Right atrium auricular region (tissue), 2 donors: ENCODE measurements around the gene OR52N4. TPM values are rescaled to one million over a fixed set of nuclear protein-coding genes. Genes with fewer than 3 reads are reported as not detected.

Experiments
- DNase-seq: peaks from one replicate; pipeline ENCODE4 v3.0.0-alpha.2; 2019; ENCODE audit warnings: low spot score
- H3K27ac ChIP-seq, 2 donors: fragments of 200-600 bp; sonication (generic); 1 replicate in 1 of 2; 2 replicates in 1 of 2; pipeline ENCODE4 v1.5.1; 2016 to 2019
- H3K27me3 ChIP-seq, 2 donors: fragments of 200-600 bp; sonication (generic); one replicate each; pipeline versions ENCODE4 v1.5.1 to v1.6.0; 2017 to 2019
- H3K36me3 ChIP-seq: fragments of 200-600 bp; sonication (generic); one replicate; pipeline ENCODE4 v1.5.1; 2016
- H3K4me1 ChIP-seq, 2 donors: fragments of 200-600 bp; sonication (generic); one replicate each; pipeline versions ENCODE4 v1.5.1 to v1.6.0; 2017 to 2019
- H3K4me3 ChIP-seq, 2 donors: fragments of 200-600 bp; sonication (generic); 1 replicate in 1 of 2; 2 replicates in 1 of 2; pipeline ENCODE4 v1.5.1; 2017 to 2019; ENCODE audit warnings: mild to moderate bottlenecking in 1 of 2, moderate library complexity in 1 of 2
- H3K9me3 ChIP-seq, 2 donors: fragments of 200-600 bp; sonication (generic); one replicate each; pipeline ENCODE4 v1.5.1; 2019
- total RNA-seq, 2 donors: library from RNA; depleted of rRNA; stranded (reverse); fragments of >200 nt; gene quantifications; one replicate each; pipeline ENCODE4 v1.1.0, GENCODE V29; 2016
- TF ChIP-seq, protein P1 (sequence below), 2 donors: fragments of 200-600 bp; sonication (generic); IDR thresholded peaks; one replicate each; pipeline ENCODE4 v1.5.1; 2019; ENCODE audit warnings: antibody characterized with exemption in 2 of 2

OR52N4 gene
- total RNA-seq, 2 donors from 2014 or later, result not detected

DNA sequence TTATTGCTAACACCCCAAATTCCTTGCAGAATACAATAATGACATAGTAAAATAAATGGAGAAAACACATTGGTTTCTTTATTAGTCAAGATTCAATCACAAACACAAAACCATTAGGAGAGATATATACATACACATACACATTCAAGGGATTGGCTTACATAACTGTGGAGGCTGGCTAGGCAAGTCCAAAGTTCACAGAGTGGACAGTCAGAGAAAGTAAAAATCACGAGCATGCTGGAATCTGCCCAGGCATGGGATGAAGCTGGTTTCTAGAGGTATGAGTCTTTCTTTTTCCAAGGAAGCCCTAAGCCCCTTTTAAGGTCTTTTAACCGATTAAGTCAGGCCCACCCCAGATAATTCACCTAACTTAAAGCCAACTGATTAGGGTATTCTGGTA, 31.4 kb upstream of the OR52N4 start:
- Histone ChIP-seq H3K9me3 (no peaks in the 10 kb centered on the region), H3K36me3 (no peaks in the 10 kb centered on the region), H3K27me3 (no peaks in the 10 kb centered on the region), H3K27ac (no peak overlapping the region), H3K4me1 (no peaks in the 10 kb centered on the region), H3K4me3 (no peak overlapping the region)
- no peak for DNase-seq
- TF ChIP-seq, protein P1, sequence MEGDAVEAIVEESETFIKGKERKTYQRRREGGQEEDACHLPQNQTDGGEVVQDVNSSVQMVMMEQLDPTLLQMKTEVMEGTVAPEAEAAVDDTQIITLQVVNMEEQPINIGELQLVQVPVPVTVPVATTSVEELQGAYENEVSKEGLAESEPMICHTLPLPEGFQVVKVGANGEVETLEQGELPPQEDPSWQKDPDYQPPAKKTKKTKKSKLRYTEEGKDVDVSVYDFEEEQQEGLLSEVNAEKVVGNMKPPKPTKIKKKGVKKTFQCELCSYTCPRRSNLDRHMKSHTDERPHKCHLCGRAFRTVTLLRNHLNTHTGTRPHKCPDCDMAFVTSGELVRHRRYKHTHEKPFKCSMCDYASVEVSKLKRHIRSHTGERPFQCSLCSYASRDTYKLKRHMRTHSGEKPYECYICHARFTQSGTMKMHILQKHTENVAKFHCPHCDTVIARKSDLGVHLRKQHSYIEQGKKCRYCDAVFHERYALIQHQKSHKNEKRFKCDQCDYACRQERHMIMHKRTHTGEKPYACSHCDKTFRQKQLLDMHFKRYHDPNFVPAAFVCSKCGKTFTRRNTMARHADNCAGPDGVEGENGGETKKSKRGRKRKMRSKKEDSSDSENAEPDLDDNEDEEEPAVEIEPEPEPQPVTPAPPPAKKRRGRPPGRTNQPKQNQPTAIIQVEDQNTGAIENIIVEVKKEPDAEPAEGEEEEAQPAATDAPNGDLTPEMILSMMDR (IDR thresholded peaks at IDR 0.05), result no peak

DNA sequence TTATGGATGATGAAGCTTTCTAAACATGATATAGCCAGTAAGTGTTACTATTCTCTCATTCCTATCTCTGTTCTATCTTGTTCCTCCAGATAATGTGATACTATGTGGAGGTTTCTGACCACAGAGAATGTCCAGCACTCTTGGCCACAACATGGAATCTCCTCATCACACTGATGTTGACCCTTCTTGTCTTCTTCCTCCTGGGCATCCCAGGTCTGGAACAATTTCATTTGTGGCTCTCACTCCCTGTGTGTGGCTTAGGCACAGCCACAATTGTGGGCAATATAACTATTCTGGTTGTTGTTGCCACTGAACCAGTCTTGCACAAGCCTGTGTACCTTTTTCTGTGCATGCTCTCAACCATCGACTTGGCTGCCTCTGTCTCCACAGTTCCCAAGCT, 27.7 kb upstream of the OR52N4 start:
- H3K4me3 ChIP-seq, result no peak overlapping the region
- H3K36me3 ChIP-seq, result no peaks in the 10 kb centered on the region
- TF ChIP-seq, protein P1 (IDR thresholded peaks at IDR 0.05), result no peak
- H3K4me1 ChIP-seq, result no peaks in the 10 kb centered on the region
- DNase-seq, result no peak
- H3K27me3 ChIP-seq, result no peaks in the 10 kb centered on the region
- no peak overlapping the region for H3K27ac ChIP-seq
- no peaks in the 10 kb centered on the region for H3K9me3 ChIP-seq

DNA sequence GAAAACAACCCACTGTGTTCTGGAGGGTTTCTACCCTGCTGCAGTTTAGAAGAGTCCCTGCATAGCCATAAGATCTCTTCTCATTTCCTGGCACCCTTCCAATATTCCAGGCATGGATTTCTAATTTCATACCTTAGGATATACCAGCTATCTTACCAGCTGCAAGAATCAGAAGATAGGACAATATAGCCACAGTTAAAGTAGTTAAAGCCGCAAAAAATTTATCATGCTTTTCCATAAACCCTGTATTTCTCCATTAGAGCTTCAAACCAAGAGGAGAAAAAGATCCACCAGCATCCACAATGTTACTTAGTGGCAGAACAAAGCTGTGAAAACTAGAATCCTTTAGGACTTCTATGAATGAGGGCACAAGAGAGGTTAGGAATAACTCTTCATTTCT, 26.4 kb upstream of the OR52N4 start:
- no peak for DNase-seq
- H3K9me3 ChIP-seq, result no peaks in the 10 kb centered on the region
- no peaks in the 10 kb centered on the region for H3K36me3 ChIP-seq
- TF ChIP-seq, protein P1 (IDR thresholded peaks at IDR 0.05), result no peak
- H3K27me3 ChIP-seq, result no peaks in the 10 kb centered on the region
- H3K4me1 ChIP-seq, result no peaks in the 10 kb centered on the region
- no peak overlapping the region for H3K4me3 ChIP-seq
- no peak overlapping the region for H3K27ac ChIP-seq

GRCh38 chr11:5736396-5736795, 17.6 kb upstream of the OR52N4 start, which contains the start of gene OR56B1:
Gene OR56B1 (plus strand): TSS chr11:5736448. CDS start chr11:5736517, 69 bp downstream.
- TF ChIP-seq, protein P1 (IDR thresholded peaks at IDR 0.05), result no peak
- peaks cover 0 to 5% of the 10 kb centered on the region in 2 donors for H3K9me3 ChIP-seq
- no peak within 1 kb of the TSS for H3K4me3 ChIP-seq
- DNase-seq, result no peak
- no peaks in the 10 kb centered on the region for H3K27me3 ChIP-seq
- H3K4me1 ChIP-seq, result no peaks in the 10 kb centered on the region
- H3K27ac ChIP-seq, result no peak within 1 kb of the TSS
- no peaks in the 10 kb centered on the region for H3K36me3 ChIP-seq

DNA sequence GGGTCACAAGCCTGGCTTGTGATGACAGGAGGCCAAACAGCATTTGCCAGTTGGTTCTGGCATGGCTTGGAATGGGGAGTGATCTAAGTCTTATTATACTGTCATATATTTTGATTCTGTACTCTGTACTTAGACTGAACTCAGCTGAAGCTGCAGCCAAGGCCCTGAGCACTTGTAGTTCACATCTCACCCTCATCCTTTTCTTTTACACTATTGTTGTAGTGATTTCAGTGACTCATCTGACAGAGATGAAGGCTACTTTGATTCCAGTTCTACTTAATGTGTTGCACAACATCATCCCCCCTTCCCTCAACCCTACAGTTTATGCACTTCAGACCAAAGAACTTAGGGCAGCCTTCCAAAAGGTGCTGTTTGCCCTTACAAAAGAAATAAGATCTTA, 17.0 kb upstream of the OR52N4 start:
- no peak overlapping the region for H3K4me3 ChIP-seq
- DNase-seq, result no peak
- H3K4me1 ChIP-seq, result no peaks in the 10 kb centered on the region
- TF ChIP-seq, protein P1 (IDR thresholded peaks at IDR 0.05), result no peak
- no peak overlapping the region for H3K27ac ChIP-seq
- H3K36me3 ChIP-seq, result no peaks in the 10 kb centered on the region
- H3K27me3 ChIP-seq, result no peaks in the 10 kb centered on the region
- H3K9me3 ChIP-seq, result peaks cover 3 to 12% of the 10 kb centered on the region in 2 donors

- Histone ChIP-seq H3K4me1 (no peaks in the 10 kb centered on the region), H3K27me3 (no peaks in the 10 kb centered on the region), H3K27ac (no peak overlapping the region), H3K36me3 (no peaks in the 10 kb centered on the region), H3K9me3 (peaks cover 3 to 19% of the 10 kb centered on the region in 2 donors), H3K4me3 (no peak overlapping the region)
- TF ChIP-seq, protein P1 (IDR thresholded peaks at IDR 0.05), result no peak
- DNase-seq, result no peak
Measured at GRCh38 chr11:5737670-5738392, 16.2 kb upstream of the OR52N4 start.
